Neural cell (in vitro differentiated cells): ENCODE data around the gene PTAFR. TPM values are rescaled to one million over a fixed set of nuclear protein-coding genes. Genes with fewer than 3 reads are reported as not detected.

Experiments used
- H2AFZ ChIP-seq: fragments of 200-600, 300-800 bp; sonication (generic), shearing (Covaris generic); 2 replicates; pipeline ENCODE4 v1.6.0; 2014; ENCODE audit warnings: low read depth, mild to moderate bottlenecking, antibody characterized with exemption, low read length, moderate library complexity
- H3F3A ChIP-seq: fragments of 200-600 bp; shearing (Covaris generic); 2 replicates; pipeline ENCODE4 v1.6.1; 2016; ENCODE audit warnings: mild to moderate bottlenecking, moderate library complexity, mixed read lengths, antibody characterized with exemption, low read length; ENCODE audit not compliant: insufficient read depth, poor library complexity, severe bottlenecking
- H3K27ac ChIP-seq: fragments of 200-600, 300-800 bp; sonication (generic), shearing (Covaris generic); 2 replicates; pipeline ENCODE4 v1.5.1; 2014; ENCODE audit warnings: mild to moderate bottlenecking, low read length, moderate library complexity
- H3K27me3 ChIP-seq: fragments of 300-800, 200-600 bp; sonication (generic), shearing (Covaris generic); 2 replicates; pipeline ENCODE4 v1.6.0; 2014; ENCODE audit warnings: mild to moderate bottlenecking, low read depth, low read length, moderate library complexity; ENCODE audit not compliant: insufficient read depth
- H3K36me3 ChIP-seq: fragments of 300-800, 200-600 bp; sonication (generic), shearing (Covaris generic); 2 replicates; pipeline ENCODE4 v1.5.1; 2014; ENCODE audit warnings: mild to moderate bottlenecking, antibody characterized with exemption, low read length, moderate library complexity; ENCODE audit not compliant: insufficient read depth
- H3K4me2 ChIP-seq: fragments of 300-800, 200-600 bp; sonication (generic), shearing (Covaris generic); 2 replicates; pipeline ENCODE4 v1.6.0; 2014; ENCODE audit warnings: mild to moderate bottlenecking, low read length
- H3K4me3 ChIP-seq: fragments of 300-800, 200-600 bp; sonication (generic), shearing (Covaris generic); 2 replicates; pipeline ENCODE4 v1.5.1; 2014; ENCODE audit warnings: mild to moderate bottlenecking, low read length, moderate library complexity
- H3K79me2 ChIP-seq: fragments of 200-600 bp; shearing (Covaris generic); replicated peaks from 2 replicates; pipeline ENCODE4 v1.6.0; 2014; ENCODE audit warnings: mild to moderate bottlenecking, low read length, moderate library complexity; ENCODE audit not compliant: insufficient read depth
- H3K9ac ChIP-seq: fragments of 300-800, 200-600 bp; sonication (generic), shearing (Covaris generic); 2 replicates; pipeline ENCODE4 v1.6.1; 2016; ENCODE audit warnings: mild to moderate bottlenecking, low read length, mixed read lengths
- H3K9me2 ChIP-seq: fragments of 200-600 bp; shearing (Covaris generic); 2 replicates; pipeline ENCODE4 v1.6.1; 2016; ENCODE audit warnings: mild to moderate bottlenecking, low read length, mixed read lengths; ENCODE audit not compliant: insufficient read depth
- H3K9me3 ChIP-seq: fragments of 200-600, 300-800 bp; sonication (generic), shearing (Covaris generic); 2 replicates; pipeline ENCODE4 v1.6.1; 2016; ENCODE audit warnings: mild to moderate bottlenecking, mixed run types, low read length, moderate library complexity, mixed read lengths
- H4K20me1 ChIP-seq: fragments of 200-600 bp; shearing (Covaris generic); 2 replicates; pipeline ENCODE4 v1.6.1; 2016; ENCODE audit warnings: mild to moderate bottlenecking, mixed run types; ENCODE audit not compliant: insufficient read depth
- EP300 ChIP-seq: fragments of 450-650 bp; conservative IDR thresholded peaks from 2 replicates; pipeline ENCODE4 v1.6.1; 2014; ENCODE audit warnings: antibody characterized with exemption, mild to moderate bottlenecking, moderate library complexity; ENCODE audit not compliant: poor library complexity, severe bottlenecking
- EZH2 ChIP-seq: fragments of 200-600, 300-800 bp; shearing (Covaris generic), sonication (generic); IDR thresholded peaks from 2 replicates; pipeline ENCODE4 v1.6.1; 2014; ENCODE audit warnings: antibody characterized with exemption, low read length, borderline replicate concordance, mild to moderate bottlenecking; ENCODE audit not compliant: insufficient read depth, poor library complexity, severe bottlenecking
- MXI1 ChIP-seq: fragments of 450-650 bp; conservative IDR thresholded peaks from 2 replicates; pipeline ENCODE4 v1.6.1; 2014; ENCODE audit warnings: antibody characterized with exemption, mild to moderate bottlenecking; ENCODE audit not compliant: poor library complexity, severe bottlenecking
- POLR2AphosphoS5 ChIP-seq: IDR thresholded peaks from 2 replicates; pipeline ENCODE4 v1.6.1; 2012
- RAD21 ChIP-seq: fragments of 450-650 bp; conservative IDR thresholded peaks from 2 replicates; pipeline ENCODE4 v1.6.1; 2014; ENCODE audit warnings: antibody characterized with exemption, mild to moderate bottlenecking, moderate library complexity
- REST ChIP-seq: IDR thresholded peaks from 2 replicates; pipeline ENCODE4 v1.6.1; 2012; ENCODE audit warnings: borderline replicate concordance
- SMC3 ChIP-seq: fragments of 450-650 bp; conservative IDR thresholded peaks from 2 replicates; pipeline ENCODE4 v1.6.1; 2014; ENCODE audit warnings: antibody characterized with exemption, mild to moderate bottlenecking, moderate library complexity; ENCODE audit not compliant: poor library complexity
- TAF1 ChIP-seq: IDR thresholded peaks from 2 replicates; pipeline ENCODE4 v1.6.1; 2012; ENCODE audit warnings: low read depth
- polyA plus RNA-seq: library from polyadenylated mRNA; depleted of rRNA; stranded (reverse); fragments of >200 nt; gene quantifications from 2 replicates; pipeline ENCODE4 v1.2.3, GENCODE V29; 2014
- TF ChIP-seq, protein P1 (sequence below): fragments of 450-650 bp; IDR thresholded peaks from 2 replicates; pipeline ENCODE4 v1.5.1; 2014; ENCODE audit warnings: antibody characterized with exemption, mild to moderate bottlenecking, moderate library complexity; ENCODE audit not compliant: poor library complexity, severe bottlenecking

Gene PTAFR
- polyA plus RNA-seq, 1 donor from 2014 or later = 0.30 TPM

DNA sequence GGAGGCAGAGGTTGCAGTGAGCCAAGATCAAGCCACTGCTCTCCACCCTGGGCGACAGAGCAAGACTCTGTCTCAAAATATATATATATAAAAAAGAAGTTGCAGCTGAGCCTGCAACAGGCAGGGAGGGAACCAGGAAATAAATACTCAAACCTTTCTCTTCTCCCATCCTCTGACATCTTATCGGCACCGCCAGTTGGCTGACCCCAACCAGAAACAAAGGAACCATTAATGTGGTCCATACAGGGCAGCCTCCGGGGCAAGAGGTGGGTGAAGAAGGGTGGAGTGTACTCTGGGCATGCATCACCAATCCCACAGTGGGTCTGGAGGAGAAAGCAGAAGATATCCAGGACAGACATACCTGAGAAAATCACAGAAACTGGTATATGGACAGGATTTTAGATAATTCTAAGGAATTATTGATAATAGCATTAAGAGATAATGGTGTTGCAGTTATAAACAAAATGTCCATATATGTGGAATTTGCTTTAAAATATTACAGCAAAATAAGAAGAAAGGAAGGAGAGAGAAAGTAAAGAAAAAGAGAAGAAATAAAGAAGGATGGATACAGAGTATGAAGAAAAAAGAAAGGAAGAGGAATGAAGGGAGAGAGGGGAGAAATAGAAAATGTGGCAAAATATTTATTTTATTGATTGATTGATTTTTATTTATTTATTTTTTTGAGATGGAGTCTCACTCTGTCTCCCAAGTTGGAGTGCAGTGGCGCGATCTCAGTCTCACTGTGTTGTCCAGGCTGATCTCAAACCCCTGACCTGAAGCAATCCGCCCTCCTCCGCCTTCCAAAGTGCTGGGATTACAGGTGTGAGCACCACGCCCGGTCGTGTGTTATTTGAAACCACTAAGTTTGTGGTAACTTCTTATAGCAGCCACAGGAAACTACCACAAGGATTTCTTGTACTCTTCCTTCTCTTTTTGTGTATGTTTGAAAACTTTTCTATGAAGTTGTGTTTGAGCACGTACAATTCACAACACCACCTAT, 4.1 kb upstream of the PTAFR start (continued):
- TF ChIP-seq, protein P1, sequence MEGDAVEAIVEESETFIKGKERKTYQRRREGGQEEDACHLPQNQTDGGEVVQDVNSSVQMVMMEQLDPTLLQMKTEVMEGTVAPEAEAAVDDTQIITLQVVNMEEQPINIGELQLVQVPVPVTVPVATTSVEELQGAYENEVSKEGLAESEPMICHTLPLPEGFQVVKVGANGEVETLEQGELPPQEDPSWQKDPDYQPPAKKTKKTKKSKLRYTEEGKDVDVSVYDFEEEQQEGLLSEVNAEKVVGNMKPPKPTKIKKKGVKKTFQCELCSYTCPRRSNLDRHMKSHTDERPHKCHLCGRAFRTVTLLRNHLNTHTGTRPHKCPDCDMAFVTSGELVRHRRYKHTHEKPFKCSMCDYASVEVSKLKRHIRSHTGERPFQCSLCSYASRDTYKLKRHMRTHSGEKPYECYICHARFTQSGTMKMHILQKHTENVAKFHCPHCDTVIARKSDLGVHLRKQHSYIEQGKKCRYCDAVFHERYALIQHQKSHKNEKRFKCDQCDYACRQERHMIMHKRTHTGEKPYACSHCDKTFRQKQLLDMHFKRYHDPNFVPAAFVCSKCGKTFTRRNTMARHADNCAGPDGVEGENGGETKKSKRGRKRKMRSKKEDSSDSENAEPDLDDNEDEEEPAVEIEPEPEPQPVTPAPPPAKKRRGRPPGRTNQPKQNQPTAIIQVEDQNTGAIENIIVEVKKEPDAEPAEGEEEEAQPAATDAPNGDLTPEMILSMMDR = no peak

- Histone ChIP-seq H3K79me2 (no peaks in the 10 kb centered on the region), H3K27ac (no peak overlapping the region), H3K9ac (no peak overlapping the region), H3K9me3 (no peaks in the 10 kb centered on the region), H2AFZ (no peak overlapping the region), H4K20me1 (no peaks in the 10 kb centered on the region), H3K4me2 (no peak overlapping the region), H3K4me3 (no peak overlapping the region), H3K27me3 (no peaks in the 10 kb centered on the region), H3K9me2 (no peaks in the 10 kb centered on the region), H3F3A (no peaks in the 10 kb centered on the region), H3K36me3 (no peaks in the 10 kb centered on the region)
- no peak for TF ChIP-seq POLR2AphosphoS5
- TF ChIP-seq, protein P1 = no peak
- TF ChIP-seq TAF1 = no peak
- TF ChIP-seq EP300 = no peak
- TF ChIP-seq REST = no peak
- TF ChIP-seq SMC3 = no peak
- TF ChIP-seq EZH2 = no peak
- no peak for TF ChIP-seq RAD21
- TF ChIP-seq MXI1 = no peak
Measured at GRCh38 chr1:28178690-28179485, 2.4 kb upstream of the PTAFR start.
